ENCODE measurements around the gene ARID3A. TPM values are rescaled to one million over a fixed set of nuclear protein-coding genes. Genes with fewer than 3 reads are reported as not detected.

ARID3A gene
- total and polyA plus RNA-seq, 7 experiments from 2014 or later: 0.57 to 33.1 (median 8.6) TPM

GRCh38 chr19:927351-927779, 1.5 kb downstream of the ARID3A start:
- no peaks in the 10 kb centered on the region for H3K9me3 Mint-ChIP-seq
- peaks cover 0 to 1% (median 0%) of the 10 kb centered on the region in 5 donors for H3K36me3 Mint-ChIP-seq
- intact Hi-C loops (cut with micrococcal nuclease): no loop called here
- no peaks in the 10 kb centered on the region for H3K27me3 ChIP-seq (ENCODE audit: control insufficient read depth in 2 of 2, insufficient read depth in 2 of 2, low read length in 2 of 2)
- peaks cover 0 to 9% (median 5%) of the 10 kb centered on the region in 7 donors for H3K4me1 Mint-ChIP-seq
- peaks cover 0 to 7% (median 0%) of the 10 kb centered on the region in 3 experiments for H3K36me3 ChIP-seq (ENCODE audit: control insufficient read depth in 2 of 3, insufficient read depth in 3 of 3, low read length in 3 of 3)
- H3K4me3 Mint-ChIP-seq: peak overlapping the region; percentile 16 to 84 (median 35)
- DNase-seq (no peak), ATAC-seq (no peak)
- ChIA-PET CTCF (no interaction called here), POLR2A (no interaction called here)
- H3K9me3 ChIP-seq (ENCODE audit: control insufficient read depth in 2 of 3, low read length in 3 of 3): no peaks in the 10 kb centered on the region
- H3K4me3 ChIP-seq (ENCODE audit: low read length): no peak overlapping the region
- no peaks in the 10 kb centered on the region for H3K27me3 Mint-ChIP-seq
- no peak overlapping the region for H3K27ac Mint-ChIP-seq
- H3K27ac ChIP-seq (ENCODE audit: low read depth, low read length): no peak overlapping the region
- H3K4me1 ChIP-seq (ENCODE audit: control insufficient read depth in 2 of 2, insufficient read depth in 2 of 2, low read length in 2 of 2): peaks cover 5% of the 10 kb centered on the region in 2 donors

GRCh38 chr19:927780-928401, 2.1 kb downstream of the ARID3A start:
- Histone ChIP-seq H3K27ac (ENCODE audit: low read depth, low read length) (no peak overlapping the region), H3K36me3 (ENCODE audit: control insufficient read depth in 2 of 3, insufficient read depth in 3 of 3, low read length in 3 of 3) (peaks cover 0 to 7% (median 0%) of the 10 kb centered on the region in 3 experiments), H3K9me3 (ENCODE audit: control insufficient read depth in 2 of 3, low read length in 3 of 3) (no peaks in the 10 kb centered on the region), H3K4me1 (ENCODE audit: control insufficient read depth in 2 of 2, insufficient read depth in 2 of 2, low read length in 2 of 2) (peaks cover 8 to 10% of the 10 kb centered on the region in 2 donors), H3K4me3 (ENCODE audit: low read length) (no peak overlapping the region), H3K27me3 (ENCODE audit: control insufficient read depth in 2 of 2, insufficient read depth in 2 of 2, low read length in 2 of 2) (no peaks in the 10 kb centered on the region)
- Mint-ChIP-seq H3K4me3 (peak overlapping the region; percentile 16 to 84 (median 31)), H3K4me1 (peaks cover 0 to 12% (median 9%) of the 10 kb centered on the region in 7 donors), H3K9me3 (no peaks in the 10 kb centered on the region), H3K27me3 (no peaks in the 10 kb centered on the region), H3K36me3 (peaks cover 0 to 1% (median 0%) of the 10 kb centered on the region in 5 donors), H3K27ac (peak overlapping the region in 1 of 9 donors; percentile 22)
- CTCF ChIA-PET: no interaction called here
- POLR2A ChIA-PET: no interaction called here
- DNase-seq (no peak), ATAC-seq (no peak)
- intact Hi-C loops (cut with micrococcal nuclease): no loop called here

- H3K9me3 ChIP-seq (ENCODE audit: control insufficient read depth in 2 of 3, low read length in 3 of 3): no peaks in the 10 kb centered on the region
- H3K4me3 ChIP-seq (ENCODE audit: low read length): no peak overlapping the region
- CTCF ChIA-PET: no interaction called here
- peaks cover 0 to 16% (median 9%) of the 10 kb centered on the region in 7 donors for H3K4me1 Mint-ChIP-seq
- intact Hi-C loops (cut with micrococcal nuclease): no loop called here
- H3K36me3 ChIP-seq (ENCODE audit: control insufficient read depth in 2 of 3, insufficient read depth in 3 of 3, low read length in 3 of 3): peaks cover 0 to 7% (median 0%) of the 10 kb centered on the region in 3 experiments
- peaks cover 0 to 1% (median 0%) of the 10 kb centered on the region in 5 donors for H3K36me3 Mint-ChIP-seq
- no peak overlapping the region for H3K27ac ChIP-seq (ENCODE audit: low read depth, low read length)
- POLR2A ChIA-PET: interaction anchor here (0.8 kb wide), 1 partner anchor 9 kb away, joined by 3 read pairs; no protein-coding TSS in a partner anchor
- peak overlapping the region in 1 of 9 donors; percentile 5 for H3K27ac Mint-ChIP-seq
- no peak for ATAC-seq
- H3K4me1 ChIP-seq (ENCODE audit: control insufficient read depth in 2 of 2, insufficient read depth in 2 of 2, low read length in 2 of 2): peaks cover 8 to 17% of the 10 kb centered on the region in 2 donors
- H3K4me3 Mint-ChIP-seq: peak overlapping the region in 5 of 10 donors; percentile 16 to 84 (median 32)
- H3K27me3 Mint-ChIP-seq: no peaks in the 10 kb centered on the region
- no peaks in the 10 kb centered on the region for H3K27me3 ChIP-seq (ENCODE audit: control insufficient read depth in 2 of 2, insufficient read depth in 2 of 2, low read length in 2 of 2)
- H3K9me3 Mint-ChIP-seq: no peaks in the 10 kb centered on the region
- DNase-seq: no peak
These were observed 2.8 kb downstream of the ARID3A start for GRCh38 chr19:928471-929202.

- ChIA-PET CTCF (no interaction called here), POLR2A (interaction anchor here (0.8 kb wide), 1 partner anchor 8 kb away, joined by 3 read pairs; no protein-coding TSS in a partner anchor)
- no peak overlapping the region for H3K4me3 ChIP-seq (ENCODE audit: low read length)
- no peak for DNase-seq
- H3K27ac ChIP-seq (ENCODE audit: low read depth, low read length): no peak overlapping the region
- peaks cover 0 to 7% (median 0%) of the 10 kb centered on the region in 3 experiments for H3K36me3 ChIP-seq (ENCODE audit: control insufficient read depth in 2 of 3, insufficient read depth in 3 of 3, low read length in 3 of 3)
- peaks cover 8 to 17% of the 10 kb centered on the region in 2 donors for H3K4me1 ChIP-seq (ENCODE audit: control insufficient read depth in 2 of 2, insufficient read depth in 2 of 2, low read length in 2 of 2)
- intact Hi-C loops (cut with micrococcal nuclease): no loop called here
- peaks cover 0 to 1% (median 0%) of the 10 kb centered on the region in 5 donors for H3K36me3 Mint-ChIP-seq
- H3K4me3 Mint-ChIP-seq: peak overlapping the region in 1 of 10 donors; percentile 75
- no peaks in the 10 kb centered on the region for H3K27me3 Mint-ChIP-seq
- H3K9me3 Mint-ChIP-seq: no peaks in the 10 kb centered on the region
- no peak overlapping the region for H3K27ac Mint-ChIP-seq
- no peak for ATAC-seq
- peaks cover 0 to 14% (median 9%) of the 10 kb centered on the region in 7 donors for H3K4me1 Mint-ChIP-seq
- H3K27me3 ChIP-seq (ENCODE audit: control insufficient read depth in 2 of 2, insufficient read depth in 2 of 2, low read length in 2 of 2): no peaks in the 10 kb centered on the region
- no peaks in the 10 kb centered on the region for H3K9me3 ChIP-seq (ENCODE audit: control insufficient read depth in 2 of 3, low read length in 3 of 3)
These were observed 3.5 kb downstream of the ARID3A start for GRCh38 chr19:929203-929890.

- intact Hi-C loops (cut with micrococcal nuclease): no loop called here
- H3K4me3 Mint-ChIP-seq: peak overlapping the region in 2 of 10 donors; percentile 21 to 75
- Histone ChIP-seq H3K27me3 (ENCODE audit: control insufficient read depth in 2 of 2, insufficient read depth in 2 of 2, low read length in 2 of 2) (no peaks in the 10 kb centered on the region), H3K4me3 (ENCODE audit: low read length) (no peak overlapping the region), H3K4me1 (ENCODE audit: control insufficient read depth in 2 of 2, insufficient read depth in 2 of 2, low read length in 2 of 2) (peaks cover 4 to 17% of the 10 kb centered on the region in 2 donors), H3K36me3 (ENCODE audit: control insufficient read depth in 2 of 3, insufficient read depth in 3 of 3, low read length in 3 of 3) (peaks cover 0 to 7% (median 0%) of the 10 kb centered on the region in 3 experiments), H3K27ac (ENCODE audit: low read depth, low read length) (no peak overlapping the region), H3K9me3 (ENCODE audit: control insufficient read depth in 2 of 3, low read length in 3 of 3) (no peaks in the 10 kb centered on the region)
- H3K27ac Mint-ChIP-seq: peak overlapping the region in 1 of 9 donors; percentile 33
- DNase-seq (no peak), ATAC-seq (no peak)
- CTCF ChIA-PET: interaction anchor here (0.6 kb wide), 1 partner anchor 139 kb away, joined by 4 read pairs; no protein-coding TSS in a partner anchor
- H3K36me3 Mint-ChIP-seq: peaks cover 0 to 1% (median 0%) of the 10 kb centered on the region in 5 donors
- H3K9me3 Mint-ChIP-seq: no peaks in the 10 kb centered on the region
- H3K4me1 Mint-ChIP-seq: peaks cover 0 to 12% (median 9%) of the 10 kb centered on the region in 7 donors
- H3K27me3 Mint-ChIP-seq: no peaks in the 10 kb centered on the region
- POLR2A ChIA-PET: no interaction called here
These were observed 4.0 kb downstream of the ARID3A start for GRCh38 chr19:929891-930258.
